ENCODE measurements around the gene HEATR1. TPM values are rescaled to one million over a fixed set of nuclear protein-coding genes. Genes with fewer than 3 reads are reported as not detected.

Gene HEATR1
- total RNA-seq, 1 donor from 2014 or later = 33.3 TPM

GRCh38 chr1:236638945-236639344 is 34.6 kb upstream of the HEATR1 start:
- Mint-ChIP-seq H3K4me3 (ENCODE audit: unreplicated experiment) (no peak overlapping the region), H3K27ac (ENCODE audit: unreplicated experiment) (no peak overlapping the region), H3K36me3 (ENCODE audit: low read depth, unreplicated experiment) (no peaks in the 10 kb centered on the region), H3K4me1 (ENCODE audit: unreplicated experiment) (no peaks in the 10 kb centered on the region), H3K27me3 (ENCODE audit: unreplicated experiment) (peaks cover 2% of the 10 kb centered on the region), H3K9me3 (ENCODE audit: unreplicated experiment) (no peaks in the 10 kb centered on the region)
- DNase-seq (ENCODE audit: low spot score) = no peak
- TF ChIP-seq, protein P1, sequence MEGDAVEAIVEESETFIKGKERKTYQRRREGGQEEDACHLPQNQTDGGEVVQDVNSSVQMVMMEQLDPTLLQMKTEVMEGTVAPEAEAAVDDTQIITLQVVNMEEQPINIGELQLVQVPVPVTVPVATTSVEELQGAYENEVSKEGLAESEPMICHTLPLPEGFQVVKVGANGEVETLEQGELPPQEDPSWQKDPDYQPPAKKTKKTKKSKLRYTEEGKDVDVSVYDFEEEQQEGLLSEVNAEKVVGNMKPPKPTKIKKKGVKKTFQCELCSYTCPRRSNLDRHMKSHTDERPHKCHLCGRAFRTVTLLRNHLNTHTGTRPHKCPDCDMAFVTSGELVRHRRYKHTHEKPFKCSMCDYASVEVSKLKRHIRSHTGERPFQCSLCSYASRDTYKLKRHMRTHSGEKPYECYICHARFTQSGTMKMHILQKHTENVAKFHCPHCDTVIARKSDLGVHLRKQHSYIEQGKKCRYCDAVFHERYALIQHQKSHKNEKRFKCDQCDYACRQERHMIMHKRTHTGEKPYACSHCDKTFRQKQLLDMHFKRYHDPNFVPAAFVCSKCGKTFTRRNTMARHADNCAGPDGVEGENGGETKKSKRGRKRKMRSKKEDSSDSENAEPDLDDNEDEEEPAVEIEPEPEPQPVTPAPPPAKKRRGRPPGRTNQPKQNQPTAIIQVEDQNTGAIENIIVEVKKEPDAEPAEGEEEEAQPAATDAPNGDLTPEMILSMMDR (IDR thresholded peaks at IDR 0.05; ENCODE audit: unreplicated experiment) = no peak

DNA sequence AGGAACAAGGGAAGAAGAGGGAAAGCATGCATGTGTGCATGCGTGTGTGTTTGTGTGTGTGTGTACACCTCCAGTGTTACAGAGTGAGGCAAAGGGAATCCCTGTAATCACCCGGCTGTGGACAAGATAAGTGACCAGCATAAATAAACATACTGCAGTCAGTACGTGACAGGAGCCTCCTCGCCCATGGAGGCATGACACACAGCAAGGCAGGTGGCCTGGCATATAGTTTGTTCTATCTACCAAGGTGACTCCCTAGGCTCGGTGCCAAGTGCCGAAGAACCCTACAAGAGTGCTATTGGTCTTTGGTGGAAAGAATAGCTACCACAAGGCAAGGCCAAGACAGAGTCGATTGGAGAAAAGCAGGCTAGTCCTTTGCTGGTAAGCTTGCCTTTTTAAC is 31.7 kb upstream of the HEATR1 start:
- no peaks in the 10 kb centered on the region for H3K9me3 Mint-ChIP-seq (ENCODE audit: unreplicated experiment)
- peaks cover 2% of the 10 kb centered on the region for H3K27me3 Mint-ChIP-seq (ENCODE audit: unreplicated experiment)
- H3K4me3 Mint-ChIP-seq (ENCODE audit: unreplicated experiment) = no peak overlapping the region
- no peak overlapping the region for H3K27ac Mint-ChIP-seq (ENCODE audit: unreplicated experiment)
- DNase-seq (ENCODE audit: low spot score) = no peak
- TF ChIP-seq, protein P1 (IDR thresholded peaks at IDR 0.05; ENCODE audit: unreplicated experiment) = no peak
- peaks cover 2% of the 10 kb centered on the region for H3K4me1 Mint-ChIP-seq (ENCODE audit: unreplicated experiment)
- no peaks in the 10 kb centered on the region for H3K36me3 Mint-ChIP-seq (ENCODE audit: low read depth, unreplicated experiment)

GRCh38 chr1:236627727-236628408 is 23.6 kb upstream of the HEATR1 start:
- TF ChIP-seq, protein P1 (IDR thresholded peaks at IDR 0.05; ENCODE audit: unreplicated experiment) = no peak
- H3K9me3 Mint-ChIP-seq (ENCODE audit: unreplicated experiment) = no peaks in the 10 kb centered on the region
- no peaks in the 10 kb centered on the region for H3K36me3 Mint-ChIP-seq (ENCODE audit: low read depth, unreplicated experiment)
- DNase-seq (ENCODE audit: low spot score) = no peak
- no peaks in the 10 kb centered on the region for H3K27me3 Mint-ChIP-seq (ENCODE audit: unreplicated experiment)
- peaks cover 2% of the 10 kb centered on the region for H3K4me1 Mint-ChIP-seq (ENCODE audit: unreplicated experiment)
- no peak overlapping the region for H3K27ac Mint-ChIP-seq (ENCODE audit: unreplicated experiment)
- H3K4me3 Mint-ChIP-seq (ENCODE audit: unreplicated experiment) = no peak overlapping the region

DNA sequence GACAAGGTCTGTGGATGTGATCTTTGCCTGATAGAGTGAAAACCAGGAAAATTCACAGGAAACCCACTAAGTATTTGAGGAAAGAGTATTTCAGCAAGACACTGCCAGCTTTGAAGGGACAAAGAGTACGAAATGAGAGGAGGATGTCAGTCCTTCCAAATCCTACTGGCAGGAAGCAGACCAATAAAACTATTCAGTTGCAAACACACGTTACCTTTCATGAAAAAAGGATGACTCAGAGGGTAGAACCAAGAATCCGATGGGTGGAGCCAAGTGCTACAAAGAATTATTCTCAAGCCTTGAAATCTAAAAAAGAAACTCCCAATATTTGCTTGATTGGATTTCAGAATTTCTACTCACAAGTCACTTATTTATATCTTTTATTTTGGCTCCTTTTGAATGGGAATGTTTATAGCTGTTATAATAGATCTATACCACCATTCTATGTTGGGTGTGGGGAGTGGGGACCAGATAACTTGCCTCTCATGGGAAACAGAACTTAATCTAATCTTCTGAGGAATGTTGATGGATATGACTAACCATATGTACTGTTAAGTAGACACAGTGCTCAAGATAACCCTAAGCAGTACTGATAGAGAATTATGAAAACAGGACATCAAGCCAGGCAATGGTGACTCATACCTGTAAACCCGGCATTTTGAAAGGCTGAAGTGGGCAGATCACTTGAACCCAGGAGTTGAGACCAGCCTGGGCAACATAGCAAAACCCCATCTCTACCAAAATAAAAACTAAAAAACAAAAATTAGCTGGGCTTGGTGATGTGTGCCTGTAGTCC is 19.3 kb upstream of the HEATR1 start:
- TF ChIP-seq, protein P1 (IDR thresholded peaks at IDR 0.05; ENCODE audit: unreplicated experiment) = no peak
- no peak for DNase-seq (ENCODE audit: low spot score)
- Mint-ChIP-seq H3K27ac (ENCODE audit: unreplicated experiment) (no peak overlapping the region), H3K36me3 (ENCODE audit: low read depth, unreplicated experiment) (peaks cover 5% of the 10 kb centered on the region), H3K27me3 (ENCODE audit: unreplicated experiment) (no peaks in the 10 kb centered on the region), H3K9me3 (ENCODE audit: unreplicated experiment) (peaks cover 6% of the 10 kb centered on the region), H3K4me3 (ENCODE audit: unreplicated experiment) (no peak overlapping the region), H3K4me1 (ENCODE audit: unreplicated experiment) (no peaks in the 10 kb centered on the region)

DNA sequence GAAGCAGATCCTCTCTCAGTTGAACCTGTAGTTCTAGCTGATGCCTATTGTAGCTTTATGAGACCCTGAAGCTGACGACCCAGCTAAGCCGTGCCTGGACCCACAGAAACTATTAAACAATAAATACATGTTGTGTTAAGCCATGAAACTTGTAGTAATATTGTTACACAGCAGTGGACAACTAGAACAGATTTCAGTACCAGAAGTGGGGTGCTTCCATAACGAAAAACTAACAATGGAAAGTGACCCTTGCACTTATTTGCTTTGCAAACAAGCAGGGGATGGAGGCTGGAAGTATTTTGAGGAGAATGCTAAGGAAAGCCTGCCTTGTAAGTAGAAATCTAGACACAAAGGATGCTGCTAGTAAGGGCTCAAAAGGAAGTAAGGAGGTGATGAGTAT is 18.1 kb upstream of the HEATR1 start:
- H3K9me3 Mint-ChIP-seq (ENCODE audit: unreplicated experiment) = peaks cover 6% of the 10 kb centered on the region
- no peaks in the 10 kb centered on the region for H3K4me1 Mint-ChIP-seq (ENCODE audit: unreplicated experiment)
- H3K27ac Mint-ChIP-seq (ENCODE audit: unreplicated experiment) = no peak overlapping the region
- peaks cover 5% of the 10 kb centered on the region for H3K36me3 Mint-ChIP-seq (ENCODE audit: low read depth, unreplicated experiment)
- no peak overlapping the region for H3K4me3 Mint-ChIP-seq (ENCODE audit: unreplicated experiment)
- H3K27me3 Mint-ChIP-seq (ENCODE audit: unreplicated experiment) = no peaks in the 10 kb centered on the region
- TF ChIP-seq, protein P1 (IDR thresholded peaks at IDR 0.05; ENCODE audit: unreplicated experiment) = no peak
- DNase-seq (ENCODE audit: low spot score) = no peak

Measured in endothelial cell (in vitro differentiated cells).